HG02759 (cell line): ENCODE measurements around the gene VCP.

Source experiments
- ATAC-seq: cut with Tn5 transposase; IDR thresholded peaks from one replicate; pipeline ENCODE4 v1.9.1; 2021; ENCODE audit warnings: mild to moderate bottlenecking, moderate library complexity; ENCODE audit not compliant: unreplicated experiment

The VCP gene

GRCh38 chr9:35072461-35073278, at the start of gene VCP:
TSS of gene VCP (minus strand) at chr9:35072625. CDS start at chr9:35072353, 272 bp downstream.
- peak; percentile 87 for ATAC-seq

GRCh38 chr9:35116898-35117551, 44.6 kb upstream of the VCP start:
- peak; percentile 54 for ATAC-seq

DNA sequence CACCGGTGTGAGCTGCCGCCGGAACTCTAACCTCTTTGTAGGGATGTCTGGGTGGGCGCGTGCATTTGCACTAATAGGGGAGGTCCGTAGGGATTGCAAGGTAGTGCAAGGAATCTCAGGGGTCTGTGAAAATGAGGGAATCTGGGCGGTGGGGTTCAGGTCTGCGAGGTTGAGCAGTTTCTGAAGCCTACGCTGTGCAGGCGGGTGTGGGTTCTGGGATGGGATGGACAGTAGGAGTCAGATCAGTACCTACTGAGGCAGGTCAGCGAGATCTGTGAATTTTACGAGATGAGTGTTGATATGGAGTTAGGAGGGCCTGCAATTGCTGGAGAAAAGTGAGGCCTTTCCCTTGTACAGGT, 44.1 kb upstream of the VCP start:
- peak; percentile 1 for ATAC-seq

DNA sequence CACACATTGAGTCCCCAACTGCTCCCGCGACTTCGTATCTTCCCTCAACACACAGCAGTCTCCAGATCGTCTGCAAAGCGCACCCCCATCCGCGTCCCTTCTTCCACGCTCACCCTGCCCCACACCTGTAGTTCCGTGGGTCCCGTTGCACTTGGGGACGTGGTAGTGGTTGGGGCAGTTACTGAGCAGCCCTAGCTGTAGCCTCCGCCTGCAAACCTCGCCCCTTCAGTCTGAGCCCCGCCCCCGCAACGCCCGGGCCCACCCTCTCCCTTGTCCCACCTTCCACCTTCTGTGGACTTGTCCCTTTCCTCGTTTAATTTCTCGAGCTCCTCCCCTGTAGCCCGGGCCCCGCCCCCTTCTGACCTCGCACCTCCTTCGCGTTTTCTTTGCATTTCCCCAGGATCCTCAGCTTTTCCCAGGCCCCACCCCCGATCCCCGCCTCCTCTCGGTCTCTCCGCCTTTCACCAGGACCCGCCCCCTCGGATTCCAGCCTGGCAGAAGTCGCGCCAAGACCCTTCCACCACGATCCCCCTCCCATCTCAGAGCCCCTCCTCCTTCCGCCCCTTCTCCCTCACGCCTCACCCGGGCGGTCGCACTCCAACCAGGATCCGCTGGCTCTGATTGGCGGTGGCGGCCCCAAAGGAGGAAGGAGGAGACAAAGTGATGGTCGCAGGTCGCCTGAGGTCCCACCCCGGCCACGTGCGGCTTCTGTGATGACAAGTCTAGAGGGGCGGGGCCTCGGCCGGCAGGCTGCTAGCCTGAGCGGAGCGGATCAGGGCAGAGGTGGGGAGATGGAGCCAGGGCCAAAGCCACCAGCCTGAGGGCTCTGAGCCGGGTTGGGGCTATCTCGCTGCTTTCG, 43.5 kb upstream of the VCP start, which contains the start of gene ATOSB:
Gene ATOSB (minus strand): TSS at position 183 of the 859 bp plus-strand sequence. CDS start 7,588 bp downstream, outside the sequence.
- peak; percentile 59 for ATAC-seq

DNA sequence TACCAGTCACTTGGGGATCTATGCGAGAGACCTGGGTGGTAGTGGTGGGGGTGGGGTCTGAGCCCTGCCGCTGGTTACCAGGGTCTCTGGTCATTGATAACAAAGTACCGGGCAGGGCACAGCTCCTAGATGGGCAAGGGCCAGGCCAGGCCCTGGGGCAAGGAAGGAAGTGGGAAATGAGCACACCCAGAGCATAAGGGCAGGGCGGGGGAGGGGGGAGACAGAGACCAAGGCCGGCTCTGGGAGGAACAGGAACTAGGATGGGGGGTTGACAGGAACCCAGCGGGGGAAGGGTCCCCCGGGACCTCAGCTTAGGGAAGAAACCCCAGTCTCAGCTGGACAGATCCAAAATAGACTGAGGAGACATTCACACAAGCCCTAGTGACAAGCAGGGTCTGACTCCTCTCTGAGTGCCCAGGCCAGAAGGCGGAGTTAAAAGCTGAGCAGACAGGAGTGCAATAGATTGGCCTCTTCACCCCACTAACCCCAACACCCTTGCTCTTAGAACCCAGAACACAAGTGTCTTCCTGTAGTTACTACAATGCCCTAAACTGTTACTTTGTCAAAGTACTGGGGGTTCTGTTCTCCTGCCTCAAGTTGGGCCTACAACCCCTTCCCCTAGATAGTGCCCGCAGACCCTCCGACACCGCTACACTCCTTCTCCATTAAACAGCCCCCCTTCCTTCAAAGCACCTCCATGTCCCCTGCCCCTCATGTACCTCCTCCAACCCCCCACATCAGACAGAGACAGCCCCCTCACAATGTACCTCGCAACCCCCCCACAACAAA, 42.6 kb upstream of the VCP start:
- no peak for ATAC-seq

- ATAC-seq: no peak
These were observed 41.9 kb upstream of the VCP start for GRCh38 chr9:35114113-35114839.

GRCh38 chr9:35112257-35113020, 40.0 kb upstream of the VCP start:
- no peak for ATAC-seq

DNA sequence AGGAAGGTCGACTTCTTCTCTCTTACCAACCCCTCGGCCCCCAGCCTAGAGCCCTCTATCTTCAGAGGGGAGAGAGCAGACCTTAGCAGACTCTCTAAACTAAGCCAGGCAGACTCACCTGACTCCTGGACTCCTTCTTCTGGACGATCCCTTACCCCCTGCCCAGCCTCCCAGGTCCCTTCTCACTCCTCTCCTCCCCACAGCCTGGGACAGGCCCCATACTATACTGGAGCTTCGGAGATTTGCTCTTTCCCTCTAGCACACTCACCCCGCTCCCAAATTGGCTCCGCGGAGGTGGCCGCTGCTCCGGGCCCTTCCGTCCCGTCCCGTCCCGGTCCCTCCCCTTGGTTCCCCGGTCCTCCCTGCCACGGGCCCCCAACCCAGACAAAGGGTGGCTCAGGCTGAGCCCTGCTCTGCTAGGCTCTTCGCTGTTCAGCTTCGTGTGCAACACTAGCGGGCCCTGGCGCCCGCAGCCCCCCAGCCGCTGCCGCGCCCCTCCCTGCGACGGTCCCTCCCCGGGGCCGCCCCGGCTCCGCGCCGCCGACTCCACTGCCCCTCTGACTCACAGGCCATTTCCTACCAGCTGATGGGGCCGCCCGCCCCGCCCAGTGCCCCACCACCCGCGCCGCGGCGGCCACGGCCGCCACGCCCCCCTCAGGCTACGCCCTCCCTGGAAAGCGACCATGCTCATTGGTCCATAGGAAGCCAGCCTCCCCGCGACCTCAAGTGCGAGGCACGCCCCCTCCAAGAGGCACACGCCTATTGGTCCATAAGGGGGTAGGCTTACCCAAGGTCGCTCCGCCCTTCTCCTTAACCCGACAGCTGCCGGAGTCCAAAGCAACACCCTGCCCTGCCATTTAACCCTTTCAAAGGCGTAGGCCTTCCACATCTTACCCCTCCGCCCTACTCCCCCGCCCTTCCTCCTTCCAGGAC, 38.8 kb upstream of the VCP start:
- ATAC-seq: peak; percentile 82

GRCh38 chr9:35110327-35110761, 37.9 kb upstream of the VCP start:
- no peak for ATAC-seq

GRCh38 chr9:35108946-35109575, 36.6 kb upstream of the VCP start:
- ATAC-seq: no peak

GRCh38 chr9:35108461-35108860, 36.0 kb upstream of the VCP start:
- ATAC-seq: no peak

GRCh38 chr9:35107297-35108290, 35.2 kb upstream of the VCP start:
- no peak for ATAC-seq

DNA sequence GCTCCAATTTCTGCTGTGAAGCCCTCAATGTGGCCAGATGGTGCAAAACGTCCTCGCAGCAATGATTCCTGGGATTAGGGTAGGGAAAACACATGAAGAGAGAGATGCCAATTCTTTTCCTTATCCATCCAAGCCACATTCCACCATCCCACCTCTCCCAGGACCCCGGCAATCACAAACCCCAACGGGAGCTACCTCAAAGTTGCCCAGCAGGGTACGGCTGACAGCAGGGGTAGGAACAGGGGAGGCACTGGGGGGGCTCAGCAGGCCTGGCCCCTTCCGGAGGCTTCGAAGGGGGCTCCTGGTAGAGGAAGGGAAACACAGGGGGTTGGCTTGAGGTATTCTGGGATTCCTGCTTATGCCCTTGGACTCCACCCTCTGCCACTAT, 33.9 kb upstream of the VCP start:
- ATAC-seq: no peak

- no peak for ATAC-seq
These were observed 33.3 kb upstream of the VCP start for GRCh38 chr9:35105571-35106342.

DNA sequence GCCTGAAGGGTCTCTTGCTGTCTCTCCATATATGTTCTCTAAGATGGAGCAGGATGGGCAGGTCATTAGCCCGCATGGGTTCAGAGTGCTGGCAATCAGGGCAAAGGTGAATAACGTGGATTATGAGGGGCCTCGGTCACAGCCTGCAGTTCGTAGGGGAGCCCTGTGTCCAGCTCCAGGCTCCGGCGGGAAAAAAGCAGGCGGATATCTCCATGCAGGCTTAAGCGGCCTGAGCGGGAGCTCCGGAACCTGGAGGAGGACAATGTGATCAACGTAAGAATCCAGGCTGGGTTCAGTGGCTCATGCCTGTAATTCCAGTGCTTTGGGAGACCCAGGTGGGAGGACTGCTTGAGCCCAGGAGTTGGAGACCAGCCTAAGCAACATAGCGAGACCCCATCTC, 32.7 kb upstream of the VCP start:
- no peak for ATAC-seq

- ATAC-seq: no peak
These were observed 32.2 kb upstream of the VCP start for GRCh38 chr9:35104586-35104985.
